Measurements from ENCODE around the gene AGXT2.
"Not testable (repeated sequence)": the region's sequence is repeated elsewhere in the genome, so short reads cannot be mapped to it uniquely, and the experiment has no call there.

AGXT2 gene

DNA sequence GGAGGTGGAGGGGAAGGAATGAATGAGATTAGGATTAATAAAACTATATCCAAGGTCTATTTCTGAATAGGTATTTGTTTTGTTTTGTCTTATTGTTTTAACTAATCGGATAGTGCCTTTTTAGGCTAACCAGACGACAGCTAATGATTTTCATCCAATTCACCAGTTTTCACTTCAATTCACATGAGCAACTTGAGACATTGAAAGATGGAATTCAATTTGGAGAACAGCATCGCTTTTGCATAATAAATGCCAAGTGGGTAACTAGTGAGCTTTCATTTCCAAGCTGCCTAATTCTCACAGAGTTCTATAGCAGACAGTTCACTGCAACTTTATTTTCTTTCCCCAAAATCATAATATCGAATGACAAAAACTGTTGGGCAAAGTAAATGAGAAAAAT is 5.0 kb downstream of the AGXT2 start:
- no peak for TF ChIP-seq CTCF (IDR thresholded peaks at IDR 0.05; ENCODE audit: low read depth, low read length)
- H3K4me3 ChIP-seq (ENCODE audit: low read depth, low read length) = no peak overlapping the region

DNA sequence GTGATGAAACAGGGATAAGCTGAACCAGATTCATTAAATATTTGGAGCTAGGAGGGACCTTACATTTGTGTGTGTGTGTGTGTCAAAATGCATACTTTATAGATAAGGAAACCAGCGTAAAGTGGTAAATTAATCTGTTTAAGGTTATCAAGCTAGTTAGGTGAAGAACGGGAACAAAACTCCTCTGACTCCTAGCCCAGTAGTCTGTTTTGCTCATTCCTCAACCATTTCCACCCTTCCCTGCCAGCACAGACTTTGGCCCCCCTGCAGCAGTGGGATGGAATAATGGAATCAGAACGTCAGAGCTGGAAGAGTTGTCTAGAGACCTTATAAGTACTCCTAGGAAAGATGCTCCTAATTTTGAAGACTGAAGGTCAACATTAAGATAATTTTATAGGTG is 6.5 kb downstream of the AGXT2 start:
- TF ChIP-seq CTCF (IDR thresholded peaks at IDR 0.05; ENCODE audit: low read depth, low read length) = no peak
- H3K4me3 ChIP-seq (ENCODE audit: low read depth, low read length) = no peak overlapping the region

GRCh38 chr5:35038891-35039290 is 8.9 kb downstream of the AGXT2 start:
- no peak for TF ChIP-seq CTCF (IDR thresholded peaks at IDR 0.05; ENCODE audit: low read depth, low read length)
- H3K4me3 ChIP-seq (ENCODE audit: low read depth, low read length) = no peak overlapping the region

GRCh38 chr5:35036536-35036935 is 11.2 kb downstream of the AGXT2 start:
- H3K4me3 ChIP-seq (ENCODE audit: low read depth, low read length) = no peak overlapping the region
- no peak for TF ChIP-seq CTCF (IDR thresholded peaks at IDR 0.05; ENCODE audit: low read depth, low read length)

DNA sequence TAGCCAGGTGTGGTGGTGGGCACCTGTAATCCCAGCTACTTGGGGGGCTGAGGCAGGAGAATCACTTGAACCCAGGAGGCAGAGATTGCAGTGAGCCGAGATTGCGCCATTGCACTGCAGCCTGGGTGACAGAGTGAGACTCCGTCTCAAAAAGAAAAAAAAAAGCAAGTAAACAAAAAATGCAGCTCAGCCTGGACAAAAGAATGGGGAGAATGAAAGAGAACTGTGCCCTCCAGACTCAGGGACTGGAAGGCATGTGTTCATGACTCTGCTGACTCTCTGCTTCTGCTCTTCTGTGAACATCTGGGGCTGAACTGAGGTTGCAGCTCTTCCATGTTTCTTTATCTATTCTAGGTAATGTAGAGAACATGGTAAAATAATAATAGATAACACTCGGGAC is 11.8 kb downstream of the AGXT2 start:
- not testable (repeated sequence) for H3K4me3 ChIP-seq (ENCODE audit: low read depth, low read length)

- TF ChIP-seq CTCF (IDR thresholded peaks at IDR 0.05; ENCODE audit: low read depth, low read length) = no peak
- no peak overlapping the region for H3K4me3 ChIP-seq (ENCODE audit: low read depth, low read length)
Measured at GRCh38 chr5:35035271-35035670, 12.5 kb downstream of the AGXT2 start.

- no peak overlapping the region for H3K4me3 ChIP-seq (ENCODE audit: low read depth, low read length)
- TF ChIP-seq CTCF (IDR thresholded peaks at IDR 0.05; ENCODE audit: low read depth, low read length) = no peak
Measured at GRCh38 chr5:35032356-35032755, 15.4 kb downstream of the AGXT2 start.

GRCh38 chr5:35031276-35031675 is 16.5 kb downstream of the AGXT2 start:
- no peak for TF ChIP-seq CTCF (IDR thresholded peaks at IDR 0.05; ENCODE audit: low read depth, low read length)
- no peak overlapping the region for H3K4me3 ChIP-seq (ENCODE audit: low read depth, low read length)

Measured in WI38 (cell line).